ENCODE measurements around the gene SGMS2.
A peak's percentile ranks its signal among the peaks of the same experiment; 100 is the strongest.
"Not testable (repeated sequence)": the region's sequence is repeated elsewhere in the genome, so short reads cannot be mapped to it uniquely, and the experiment has no call there.

Gene SGMS2

GRCh38 chr4:107916623-107917022 lies 91.9 kb downstream of the SGMS2 start:
- no peak for DNase-seq

- no peak for DNase-seq
Measured at GRCh38 chr4:107917500-107917899, 92.8 kb downstream of the SGMS2 start.

GRCh38 chr4:107922486-107923473 lies 98.0 kb downstream of the SGMS2 start:
- DNase-seq: no peak

GRCh38 chr4:107925713-107926112 lies 101.0 kb downstream of the SGMS2 start:
- not testable (repeated sequence) for DNase-seq

- not testable (repeated sequence) for DNase-seq
Measured at GRCh38 chr4:107926875-107927274, 102.1 kb downstream of the SGMS2 start.

GRCh38 chr4:107930821-107931774 lies 106.4 kb downstream of the SGMS2 start, which contains the start of gene CYP2U1:
CYP2U1 (plus strand) TSS chr4:107931549; CDS start chr4:107931644, 95 bp downstream.
- peak; percentile 72 to 82 (median 78) for DNase-seq

GRCh38 chr4:107931775-107932321 lies 107.1 kb downstream of the SGMS2 start:
- DNase-seq: peak in 4 of 6 experiments; percentile 18 to 51 (median 26)

- DNase-seq: no peak
Measured at GRCh38 chr4:107935246-107935645, 110.5 kb downstream of the SGMS2 start.

GRCh38 chr4:107937040-107937439 lies 112.3 kb downstream of the SGMS2 start:
- no peak for DNase-seq

- DNase-seq: no peak
Measured at GRCh38 chr4:107939307-107939706, 114.6 kb downstream of the SGMS2 start.

GRCh38 chr4:107945809-107946208 lies 121.1 kb downstream of the SGMS2 start:
- DNase-seq: no peak

GRCh38 chr4:107950746-107951540 lies 126.2 kb downstream of the SGMS2 start:
- no peak for DNase-seq

GRCh38 chr4:107951551-107951950 lies 126.8 kb downstream of the SGMS2 start:
- DNase-seq: no peak

GRCh38 chr4:107956011-107956410 lies 131.3 kb downstream of the SGMS2 start:
- DNase-seq: no peak

Data from stimulated activated naive CD4-positive, alpha-beta T cell (primary cell).